Mammary microvascular endothelial cell (primary cell): ENCODE data around the gene ACOXL. TPM values are rescaled to one million over a fixed set of nuclear protein-coding genes. Genes with fewer than 3 reads are reported as not detected.

ENCODE experiments used
- total RNA-seq: library from RNA; depleted of rRNA; stranded (reverse); fragments of >200 nt; gene quantifications from 2 replicates; pipeline ENCODE4 v1.2.3, GENCODE V29; 2015

The ACOXL gene
- not detected in 2 replicates for total RNA-seq

DNA sequence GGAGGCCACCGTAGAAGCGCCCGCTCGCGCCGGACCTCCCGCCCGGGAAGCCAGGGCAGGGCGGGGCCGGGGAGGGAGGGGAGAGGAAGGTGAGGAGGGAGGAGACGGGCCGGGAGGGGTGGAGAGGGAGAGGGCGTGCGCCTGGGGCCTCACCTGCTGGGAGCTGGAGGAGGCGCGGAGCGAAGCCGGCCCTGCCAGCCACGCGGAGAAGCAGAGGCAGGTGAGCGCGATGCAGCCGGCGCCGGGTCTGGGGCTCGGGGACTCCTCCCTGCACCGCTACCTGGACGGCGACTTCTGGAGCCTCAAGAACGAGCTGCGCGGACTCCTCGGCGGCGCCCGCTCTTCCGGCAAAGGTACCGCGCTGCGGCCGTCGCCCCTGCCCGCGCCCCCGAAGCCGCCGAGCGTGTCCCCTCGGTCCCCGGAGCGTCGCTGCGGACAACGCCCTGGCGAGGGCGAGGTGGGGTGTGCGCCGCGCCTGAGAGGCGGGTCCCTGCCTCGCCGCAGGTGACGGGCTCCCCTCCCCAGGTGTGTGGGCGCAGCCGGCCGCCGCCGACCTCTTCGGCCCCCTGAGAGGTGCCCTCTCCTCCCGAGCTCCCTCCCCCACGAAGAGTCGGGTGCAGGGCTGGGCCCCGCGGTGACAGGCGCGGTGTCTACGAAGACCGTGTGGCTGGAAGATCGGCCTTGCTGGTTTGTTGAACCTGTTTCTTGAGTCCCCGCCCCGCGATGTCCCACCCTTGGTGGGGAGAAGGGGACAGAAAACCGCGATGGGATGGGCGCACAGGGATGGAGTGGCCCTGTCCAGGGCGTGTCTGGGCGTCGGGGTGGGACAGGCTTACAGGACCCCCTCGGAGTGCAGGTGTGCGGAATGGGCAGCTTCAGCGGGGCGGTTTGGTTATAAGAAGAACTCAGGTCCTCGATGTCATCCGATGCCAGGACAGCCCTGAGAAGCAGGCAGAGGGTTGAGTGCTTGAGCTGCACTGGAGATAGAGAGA, at the start of gene ACOXL:
ACOXL (plus strand) TSS at position 152 of the 992 bp plus-strand sequence. CDS start 35,817 bp downstream, outside the sequence.

DNA sequence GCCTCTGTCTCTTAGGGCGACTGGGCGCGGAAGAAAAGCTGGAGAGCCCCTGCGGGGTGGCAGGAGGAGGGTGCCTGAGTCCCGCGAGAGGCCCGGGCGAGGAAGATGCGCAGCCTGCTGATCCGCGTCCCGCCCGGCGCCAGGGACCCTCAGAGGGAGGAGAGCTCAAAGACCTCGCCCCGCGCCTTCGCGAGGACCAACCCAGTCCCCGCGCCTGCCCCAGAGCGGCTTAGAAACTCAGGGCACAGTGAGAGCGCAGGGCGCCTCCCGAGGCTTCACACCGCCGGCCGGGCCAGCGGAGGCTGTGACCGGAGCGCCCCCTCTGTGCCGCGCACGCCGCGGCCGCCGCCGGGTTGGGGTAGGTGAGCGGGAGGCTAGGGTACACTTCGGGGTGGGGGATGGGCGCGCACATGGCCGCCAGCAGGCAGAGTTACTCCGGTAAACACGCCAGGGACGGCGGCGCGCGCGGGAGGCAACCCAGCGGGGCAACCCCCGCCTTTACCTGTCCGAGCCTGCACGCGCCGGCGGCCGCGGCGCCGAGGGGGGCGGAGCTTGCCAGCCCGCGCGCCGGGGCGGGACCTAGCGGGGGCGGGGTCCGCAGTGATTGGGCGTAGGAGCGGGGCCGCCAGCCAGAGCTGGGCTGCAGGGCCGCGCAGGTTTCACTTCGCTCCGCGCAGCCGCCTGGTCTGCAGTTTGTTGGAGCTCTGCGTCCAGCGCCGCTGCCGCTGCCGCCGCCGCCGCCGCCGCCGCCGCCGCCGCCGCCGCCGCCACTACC, 388.1 kb downstream of the ACOXL start, which contains the start of gene BCL2L11:
BCL2L11 (plus strand) TSS at position 662 of the 775 bp plus-strand sequence. CDS start 2,832 bp downstream, outside the sequence.

Other genes with a start within 250 kb of the ACOXL start
- 15.4 and 21.5 TPM in 2 replicates for gene RGPD6, start 155.4 kb upstream of the ACOXL start, total RNA-seq
- 45.8 and 49.7 TPM in 2 replicates for gene BUB1, start 54.5 kb upstream of the ACOXL start, total RNA-seq